Left lung (tissue), 10 donors: ENCODE results near the gene PNPLA2. TPM values are rescaled to one million over a fixed set of nuclear protein-coding genes. Genes with fewer than 3 reads are reported as not detected.

Experiments
- ATAC-seq: fragments of 200-7000 bp; cut with Tn5 transposase; one replicate; pipeline ENCODE4 v1.9.1; 2020; ENCODE audit warnings: moderate library complexity
- DNase-seq, 4 donors: peaks; one replicate each; pipeline ENCODE4 v3.0.0-alpha.2; 2013 to 2020
- H3K27ac ChIP-seq, 2 donors: fragments of 200-600 bp; sonication (generic) in 1 of 2; one replicate each; pipeline versions ENCODE4 v1.5.0 to v1.8.0; 2020 to 2021
- H3K27me3 ChIP-seq, 2 donors: fragments of 200-600 bp; sonication (generic) in 1 of 2; one replicate each; pipeline versions ENCODE4 v1.5.0 to v1.8.0; 2020 to 2021
- H3K36me3 ChIP-seq, 2 donors: fragments of 200-600 bp; sonication (generic) in 1 of 2; one replicate each; pipeline versions ENCODE4 v1.5.0 to v1.8.0; 2020 to 2021
- H3K4me1 ChIP-seq, 2 donors: fragments of 200-600 bp; one replicate each; pipeline ENCODE4 v1.8.0; 2021
- H3K4me3 ChIP-seq, 2 donors: fragments of 200-600 bp; sonication (generic) in 1 of 2; one replicate each; pipeline versions ENCODE4 v1.5.0 to v1.8.0; 2020 to 2021; ENCODE audit warnings: mild to moderate bottlenecking in 1 of 2
- H3K9me3 ChIP-seq, 2 donors: fragments of 200-600 bp; sonication (generic) in 1 of 2; one replicate each; pipeline versions ENCODE4 v1.5.0 to v1.8.0; 2020 to 2021
- CTCF ChIP-seq, 2 donors: fragments of 200-600 bp; sonication (generic) in 1 of 2; IDR thresholded peaks; one replicate each; pipeline versions ENCODE4 v1.5.0 to v1.8.0; 2021; ENCODE audit warnings: antibody characterized with exemption in 2 of 2
- intact Hi-C, 2 donors: fragments of 100-400 bp; cut with DNase I; formaldehyde crosslinking; loops; one replicate each; pipeline versions ENCODE4 v1.11.2 to v1.14.2; 2022
- polyA plus RNA-seq, 6 donors: library from polyadenylated mRNA; unstranded; fragments of 120-200 nt; gene quantifications; one replicate each; pipeline ENCODE4 v1.2.1, GENCODE V29; 2013; ENCODE audit not compliant: insufficient read length in 6 of 6
- total RNA-seq, 2 donors: library from RNA; stranded (reverse); fragmentation: NEBNext Ultra II Directional; extraction: Animal tissue kit (Norgen Biotek cat#: 25700); gene quantifications; one replicate each; pipeline ENCODE4 v1.2.1, GENCODE V29; 2021
- donor health status: DM: no; HTN: yes; CAD: no.
- donor health status: DM: no; HTN: no; CAD: no.

The PNPLA2 gene
- total and polyA plus RNA-seq, 8 donors, result 29.9 to 128 (median 40.4) TPM

- peak overlapping the region; percentile 97 to 100 for H3K4me3 ChIP-seq
- DNase-seq (no peak), ATAC-seq (no peak)
- peak overlapping the region; percentile 94 to 97 for H3K27ac ChIP-seq
- TF ChIP-seq CTCF (IDR thresholded peaks at IDR 0.05), result no peak
- intact Hi-C loops, result no loop called here
- peaks cover 30 to 71% of the 10 kb centered on the region in 2 donors for H3K4me1 ChIP-seq
- H3K9me3 ChIP-seq, result no peaks in the 10 kb centered on the region
- H3K36me3 ChIP-seq, result peaks cover 3 to 27% of the 10 kb centered on the region in 2 donors
- no peaks in the 10 kb centered on the region for H3K27me3 ChIP-seq
These were observed 10.1 kb upstream of the PNPLA2 start for GRCh38 chr11:808427-809286.

- H3K27ac ChIP-seq, result peak within 1 kb of the TSS; percentile 94 to 97
- intact Hi-C loops, result no loop called here
- H3K4me1 ChIP-seq, result peaks cover 22 to 63% of the 10 kb centered on the region in 2 donors
- no peaks in the 10 kb centered on the region for H3K9me3 ChIP-seq
- H3K36me3 ChIP-seq, result peaks cover 3 to 33% of the 10 kb centered on the region in 2 donors
- ATAC-seq, result peak; percentile 91
- DNase-seq, result peak; percentile 98 to 100 (median 99)
- TF ChIP-seq CTCF (IDR thresholded peaks at IDR 0.05), result peak in 1 of 2 donors; percentile 10
- no peaks in the 10 kb centered on the region for H3K27me3 ChIP-seq
- H3K4me3 ChIP-seq, result peak within 1 kb of the TSS; percentile 97 to 100
These were observed 9.3 kb upstream of the PNPLA2 start, which contains the start of gene RPLP2 for GRCh38 chr11:809287-810039. Gene RPLP2, plus strand, starts transcription at chr11:809967. Its CDS starts 268 bp downstream, at chr11:810235.

- Histone ChIP-seq H3K27ac (peak overlapping the region; percentile 94 to 97), H3K4me3 (peak overlapping the region; percentile 97 to 100), H3K9me3 (no peaks in the 10 kb centered on the region), H3K4me1 (peaks cover 19 to 57% of the 10 kb centered on the region in 2 donors), H3K36me3 (peaks cover 3 to 40% of the 10 kb centered on the region in 2 donors), H3K27me3 (no peaks in the 10 kb centered on the region)
- no peak for DNase-seq
- TF ChIP-seq CTCF (IDR thresholded peaks at IDR 0.05), result peak in 1 of 2 donors; percentile 9
- ATAC-seq, result no peak
- intact Hi-C loops, result no loop called here
These were observed 8.6 kb upstream of the PNPLA2 start for GRCh38 chr11:810040-810567.

GRCh38 chr11:811446-812245 is 7.1 kb upstream of the PNPLA2 start:
- TF ChIP-seq CTCF (IDR thresholded peaks at IDR 0.05), result no peak
- Histone ChIP-seq H3K4me1 (peaks cover 16 to 43% of the 10 kb centered on the region in 2 donors), H3K27ac (no peak overlapping the region), H3K27me3 (no peaks in the 10 kb centered on the region), H3K36me3 (peaks cover 3 to 47% of the 10 kb centered on the region in 2 donors), H3K4me3 (peak overlapping the region in 1 of 2 donors; percentile 97), H3K9me3 (no peaks in the 10 kb centered on the region)
- DNase-seq, result no peak
- no peak for ATAC-seq
- intact Hi-C loops, result no loop called here
